ENCODE data around the gene AVP.

The AVP gene

GRCh38 chr20:3085571-3086072 lies 1.1 kb upstream of the AVP start:
- no peak overlapping the region for H3K27ac ChIP-seq
- no peak for TF ChIP-seq ZFX (IDR thresholded peaks at IDR 0.05; ENCODE audit: borderline replicate concordance)
- no peak for TF ChIP-seq CTCF (IDR thresholded peaks at IDR 0.05)

- TF ChIP-seq ZFX (IDR thresholded peaks at IDR 0.05; ENCODE audit: borderline replicate concordance): no peak
- TF ChIP-seq CTCF (IDR thresholded peaks at IDR 0.05): no peak
- no peak overlapping the region for H3K27ac ChIP-seq
Observed at GRCh38 chr20:3084986-3085360, 449 bp upstream of the AVP start.

GRCh38 chr20:3082955-3083952 lies 1.3 kb downstream of the AVP start:
- TF ChIP-seq ZFX (IDR thresholded peaks at IDR 0.05; ENCODE audit: borderline replicate concordance) (no peak), CTCF (IDR thresholded peaks at IDR 0.05) (no peak)

DNA sequence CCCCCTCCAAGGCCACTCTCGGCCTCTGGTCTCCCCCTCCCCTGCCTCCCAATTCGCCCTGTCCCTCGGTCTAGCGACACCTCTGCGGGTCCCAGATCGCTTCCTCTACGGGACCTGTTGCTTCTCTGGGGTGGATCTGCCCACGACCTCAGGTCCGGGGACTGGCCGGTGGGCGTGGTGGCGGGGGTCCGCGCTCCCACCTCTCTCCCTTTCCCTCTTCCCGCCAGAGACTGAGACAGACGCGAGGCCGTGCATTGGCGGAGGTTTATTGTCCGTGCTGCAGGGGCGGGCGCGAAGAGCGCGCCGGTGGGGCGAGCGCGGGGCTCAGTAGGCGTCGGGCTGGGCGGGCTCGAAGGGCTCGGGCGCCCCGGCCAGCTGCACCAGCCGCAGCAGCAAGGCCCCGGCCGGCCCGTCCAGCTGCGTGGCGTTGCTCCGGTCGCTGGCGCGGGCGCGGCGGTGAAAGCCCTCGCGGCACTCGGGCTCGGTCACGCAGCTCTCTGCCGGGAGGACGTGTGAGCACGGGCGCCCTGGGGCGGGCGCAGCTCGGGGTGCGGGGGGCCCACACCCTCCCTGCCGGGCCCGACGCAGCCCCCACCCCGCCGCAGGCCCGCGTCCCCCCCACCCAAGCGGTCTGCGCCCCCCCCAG lies 2.1 kb downstream of the AVP start:
- H3K27ac ChIP-seq: no peak overlapping the region
- TF ChIP-seq ZFX (IDR thresholded peaks at IDR 0.05; ENCODE audit: borderline replicate concordance) (no peak), CTCF (IDR thresholded peaks at IDR 0.05) (no peak)

More at GRCh38 chr20:3082955-3083952, 1.3 kb downstream of the AVP start:
- no peak overlapping the region for H3K27ac ChIP-seq

DNA sequence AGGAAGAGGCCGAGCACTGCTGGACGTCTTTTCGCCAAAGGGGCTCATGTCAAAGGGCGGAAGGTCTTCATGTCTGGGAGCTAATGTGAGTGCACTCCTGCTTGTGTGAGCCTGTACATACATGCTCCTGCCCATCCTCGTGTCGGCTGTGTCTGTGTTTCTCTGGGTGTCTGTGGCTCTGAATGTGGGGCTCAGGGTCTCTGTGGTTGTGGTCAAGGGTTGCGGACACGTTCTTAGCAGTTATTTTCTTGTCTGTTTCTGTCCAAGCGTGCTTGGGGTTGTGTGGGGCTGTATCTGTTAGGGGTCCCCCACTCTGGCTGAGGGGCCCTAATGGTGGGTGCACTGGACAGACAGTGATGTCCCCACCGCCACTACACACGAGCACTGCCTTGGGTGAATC lies 2.9 kb downstream of the AVP start:
- H3K27ac ChIP-seq: no peak overlapping the region
- TF ChIP-seq CTCF (IDR thresholded peaks at IDR 0.05): no peak
- no peak for TF ChIP-seq ZFX (IDR thresholded peaks at IDR 0.05; ENCODE audit: borderline replicate concordance)

- no peak for TF ChIP-seq CTCF (IDR thresholded peaks at IDR 0.05)
- no peak for TF ChIP-seq ZFX (IDR thresholded peaks at IDR 0.05; ENCODE audit: borderline replicate concordance)
- no peak overlapping the region for H3K27ac ChIP-seq
Observed at GRCh38 chr20:3080939-3081388, 3.6 kb downstream of the AVP start.

Measured in 22Rv1 (cell line).